ENCODE measurements around the gene INPP4B.

GRCh38 chr4:142493255-142494110, 352.6 kb downstream of the INPP4B start:
- TF ChIP-seq, protein P1, sequence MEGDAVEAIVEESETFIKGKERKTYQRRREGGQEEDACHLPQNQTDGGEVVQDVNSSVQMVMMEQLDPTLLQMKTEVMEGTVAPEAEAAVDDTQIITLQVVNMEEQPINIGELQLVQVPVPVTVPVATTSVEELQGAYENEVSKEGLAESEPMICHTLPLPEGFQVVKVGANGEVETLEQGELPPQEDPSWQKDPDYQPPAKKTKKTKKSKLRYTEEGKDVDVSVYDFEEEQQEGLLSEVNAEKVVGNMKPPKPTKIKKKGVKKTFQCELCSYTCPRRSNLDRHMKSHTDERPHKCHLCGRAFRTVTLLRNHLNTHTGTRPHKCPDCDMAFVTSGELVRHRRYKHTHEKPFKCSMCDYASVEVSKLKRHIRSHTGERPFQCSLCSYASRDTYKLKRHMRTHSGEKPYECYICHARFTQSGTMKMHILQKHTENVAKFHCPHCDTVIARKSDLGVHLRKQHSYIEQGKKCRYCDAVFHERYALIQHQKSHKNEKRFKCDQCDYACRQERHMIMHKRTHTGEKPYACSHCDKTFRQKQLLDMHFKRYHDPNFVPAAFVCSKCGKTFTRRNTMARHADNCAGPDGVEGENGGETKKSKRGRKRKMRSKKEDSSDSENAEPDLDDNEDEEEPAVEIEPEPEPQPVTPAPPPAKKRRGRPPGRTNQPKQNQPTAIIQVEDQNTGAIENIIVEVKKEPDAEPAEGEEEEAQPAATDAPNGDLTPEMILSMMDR (IDR thresholded peaks at IDR 0.05; ENCODE audit: borderline replicate concordance, extremely low read depth, low read length, poor library complexity, severe bottlenecking): peak; percentile 14
- no peak for TF ChIP-seq EZH2 (IDR thresholded peaks at IDR 0.05; ENCODE audit: borderline replicate concordance, low read depth, low read length, severe bottlenecking)

Data from DND-41 (cell line).